GM21717 (cell line): ENCODE data around the gene LRFN3.
A peak's percentile ranks its signal among the peaks of the same experiment; 100 is the strongest.
"Not testable (repeated sequence)": the region's sequence is repeated elsewhere in the genome, so short reads cannot be mapped to it uniquely, and the experiment has no call there.

Experiments
- ATAC-seq: cut with Tn5 transposase; IDR thresholded peaks from one replicate; pipeline ENCODE4 v1.9.1; 2021; ENCODE audit warnings: mild to moderate bottlenecking, moderate library complexity; ENCODE audit not compliant: unreplicated experiment

The LRFN3 gene, protein sequence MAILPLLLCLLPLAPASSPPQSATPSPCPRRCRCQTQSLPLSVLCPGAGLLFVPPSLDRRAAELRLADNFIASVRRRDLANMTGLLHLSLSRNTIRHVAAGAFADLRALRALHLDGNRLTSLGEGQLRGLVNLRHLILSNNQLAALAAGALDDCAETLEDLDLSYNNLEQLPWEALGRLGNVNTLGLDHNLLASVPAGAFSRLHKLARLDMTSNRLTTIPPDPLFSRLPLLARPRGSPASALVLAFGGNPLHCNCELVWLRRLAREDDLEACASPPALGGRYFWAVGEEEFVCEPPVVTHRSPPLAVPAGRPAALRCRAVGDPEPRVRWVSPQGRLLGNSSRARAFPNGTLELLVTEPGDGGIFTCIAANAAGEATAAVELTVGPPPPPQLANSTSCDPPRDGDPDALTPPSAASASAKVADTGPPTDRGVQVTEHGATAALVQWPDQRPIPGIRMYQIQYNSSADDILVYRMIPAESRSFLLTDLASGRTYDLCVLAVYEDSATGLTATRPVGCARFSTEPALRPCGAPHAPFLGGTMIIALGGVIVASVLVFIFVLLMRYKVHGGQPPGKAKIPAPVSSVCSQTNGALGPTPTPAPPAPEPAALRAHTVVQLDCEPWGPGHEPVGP

GRCh38 chr19:35935911-35936737, at the start of gene LRFN3:
TSS of gene LRFN3 (plus strand) at chr19:35936374. CDS start at chr19:35939426, 3,052 bp downstream.
- no peak for ATAC-seq

DNA sequence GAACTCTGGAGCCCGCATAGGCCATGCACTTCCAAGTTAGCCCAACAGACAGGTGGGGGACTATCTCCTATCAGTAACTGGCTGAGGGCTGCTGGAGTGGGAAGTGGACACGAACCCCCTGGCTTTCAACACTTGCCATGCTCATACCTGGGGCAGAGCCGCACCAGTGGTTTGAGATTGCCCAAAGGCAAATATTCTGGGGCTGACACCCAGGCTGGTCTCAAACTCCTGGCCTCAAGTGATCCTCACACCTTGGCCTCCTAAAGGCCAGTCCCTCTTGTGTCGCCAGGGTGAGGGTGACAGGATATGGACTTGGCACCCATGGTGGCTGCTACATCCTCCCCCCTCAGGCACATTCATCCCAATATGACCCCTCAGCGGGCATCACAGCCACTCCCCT, 49.0 kb upstream of the LRFN3 start:
- ATAC-seq = no peak

GRCh38 chr19:35888398-35888797, 47.8 kb upstream of the LRFN3 start:
- ATAC-seq = no peak

- no peak for ATAC-seq
Observed at GRCh38 chr19:35889370-35890112, 46.6 kb upstream of the LRFN3 start.

- no peak for ATAC-seq
Observed at GRCh38 chr19:35890113-35890650, 46.0 kb upstream of the LRFN3 start.

GRCh38 chr19:35891819-35892218, 44.4 kb upstream of the LRFN3 start:
- not testable (repeated sequence) for ATAC-seq

GRCh38 chr19:35894342-35894741, 41.8 kb upstream of the LRFN3 start:
- no peak for ATAC-seq

DNA sequence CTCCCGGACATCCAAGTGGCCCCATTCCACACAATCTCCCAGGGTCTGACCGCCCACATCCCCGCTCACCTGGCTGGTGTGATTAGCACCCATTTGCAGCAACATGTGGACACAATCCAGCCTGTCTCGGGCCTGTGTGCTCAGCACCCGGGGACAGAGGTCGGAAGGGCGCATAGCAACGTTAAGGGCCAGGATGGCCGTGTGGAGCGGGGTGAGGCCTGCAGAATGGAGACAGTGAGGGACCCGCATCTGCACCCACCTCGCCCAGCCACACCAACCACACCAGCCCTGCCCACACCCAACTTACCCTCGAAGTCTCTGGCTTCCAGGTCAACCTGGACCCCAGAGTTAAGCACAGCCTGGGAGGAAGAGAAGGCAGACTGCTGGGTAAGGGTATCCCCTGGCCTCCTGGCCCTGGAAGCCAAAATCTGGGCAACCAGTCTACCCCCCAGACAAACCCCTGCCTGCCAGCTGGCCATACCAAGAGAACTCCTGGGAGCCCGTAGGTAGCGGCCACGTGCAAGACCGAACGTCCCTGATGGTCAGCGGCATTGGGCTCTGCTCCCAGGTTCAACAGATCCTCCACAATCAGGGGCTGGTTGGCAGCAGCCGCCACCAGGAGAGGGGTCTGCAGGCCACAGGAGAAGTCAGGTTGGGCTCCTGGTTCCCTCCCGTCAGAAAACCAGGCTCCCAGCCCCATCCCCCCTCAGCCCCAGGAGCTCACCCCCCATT, 40.1 kb upstream of the LRFN3 start:
- no peak for ATAC-seq

- no peak for ATAC-seq
Observed at GRCh38 chr19:35896643-35897040, 39.5 kb upstream of the LRFN3 start.

DNA sequence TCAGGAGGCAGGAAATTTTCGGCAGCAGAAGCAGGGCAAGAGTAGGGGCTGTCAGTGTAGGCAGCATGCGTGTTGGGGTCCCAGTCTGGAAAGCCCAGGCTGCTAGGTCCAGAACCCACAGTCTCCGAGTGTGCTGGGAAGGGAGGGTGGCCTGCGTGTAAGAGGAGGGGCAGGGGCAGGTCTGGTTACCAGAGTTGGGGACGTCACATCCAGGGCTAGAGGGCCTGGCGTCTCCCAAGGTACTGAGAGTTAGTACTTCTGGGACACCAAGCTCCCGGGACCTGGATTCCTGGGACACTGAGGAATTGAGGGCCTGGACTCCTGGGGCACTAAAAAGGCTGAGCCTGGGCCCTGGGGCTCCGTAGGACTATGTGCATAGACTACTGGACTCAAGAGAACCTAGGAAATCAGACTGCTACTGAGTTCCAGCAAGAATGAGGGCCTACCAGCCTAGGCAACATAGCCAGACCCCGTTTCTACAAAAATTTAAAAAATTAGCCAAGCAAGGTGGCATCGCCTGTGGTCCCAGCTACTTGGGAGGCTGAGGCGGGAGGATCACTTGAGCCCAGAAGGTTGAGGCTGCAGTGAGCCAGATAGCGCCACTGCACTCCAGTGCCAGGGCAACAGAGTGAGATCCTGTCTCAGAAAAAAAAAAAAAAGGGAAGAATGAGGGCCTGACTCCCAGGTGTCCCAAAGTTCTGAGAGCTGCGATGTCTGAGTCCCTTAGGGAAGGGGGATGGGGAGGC, 38.3 kb upstream of the LRFN3 start:
- no peak for ATAC-seq

DNA sequence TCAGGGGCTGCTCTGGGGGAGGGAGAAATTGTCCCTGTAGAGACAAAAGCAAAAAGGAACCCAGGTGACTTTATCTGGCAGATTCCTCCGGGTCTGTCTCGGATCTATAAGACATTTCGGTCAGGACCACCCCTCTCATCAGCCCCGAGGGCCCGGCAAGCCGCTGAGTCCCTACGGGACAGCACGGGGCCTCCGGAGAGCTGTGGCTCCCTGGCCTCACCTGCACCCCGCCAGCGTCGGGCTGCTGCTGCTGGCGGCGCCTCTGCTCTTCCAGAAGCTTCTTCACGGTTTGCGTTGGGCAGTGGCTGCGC, 37.7 kb upstream of the LRFN3 start:
- ATAC-seq = no peak

- ATAC-seq = peak; percentile 38
Observed at GRCh38 chr19:35899547-35900214, 36.5 kb upstream of the LRFN3 start.

DNA sequence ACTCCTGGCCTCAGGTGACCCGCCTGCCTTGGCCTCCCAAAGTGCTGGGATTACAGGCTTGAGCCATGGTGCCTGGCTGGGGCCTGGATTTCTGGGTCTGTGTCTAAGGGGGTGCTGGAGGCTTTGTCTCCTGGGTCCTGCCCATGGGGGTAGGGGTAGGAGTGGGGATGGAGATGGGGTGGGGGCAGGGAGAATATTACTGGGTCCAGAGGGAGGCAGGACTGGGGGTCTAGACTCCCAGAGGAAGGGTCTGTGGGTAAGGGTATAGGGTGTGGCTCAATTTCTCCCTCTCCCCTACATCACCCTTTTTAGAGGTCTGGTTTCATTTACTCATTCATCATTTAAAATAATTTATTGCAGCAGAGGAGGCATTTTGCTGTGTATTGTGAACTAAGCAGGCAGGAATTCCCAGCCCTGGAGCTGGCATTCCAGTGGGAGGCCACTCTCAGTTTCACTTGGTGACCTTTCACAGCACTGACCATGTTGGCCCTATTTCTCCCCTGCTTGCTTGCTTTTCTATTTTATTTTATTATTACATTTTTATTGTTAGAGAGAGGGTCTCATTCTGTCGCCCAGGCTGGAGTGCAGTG, 35.0 kb upstream of the LRFN3 start:
- no peak for ATAC-seq

GRCh38 chr19:35901854-35902661, 34.1 kb upstream of the LRFN3 start, which contains the start of gene HCST:
TSS of gene HCST (plus strand) at chr19:35902529. CDS start at chr19:35902594, 65 bp downstream.
- ATAC-seq = no peak

DNA sequence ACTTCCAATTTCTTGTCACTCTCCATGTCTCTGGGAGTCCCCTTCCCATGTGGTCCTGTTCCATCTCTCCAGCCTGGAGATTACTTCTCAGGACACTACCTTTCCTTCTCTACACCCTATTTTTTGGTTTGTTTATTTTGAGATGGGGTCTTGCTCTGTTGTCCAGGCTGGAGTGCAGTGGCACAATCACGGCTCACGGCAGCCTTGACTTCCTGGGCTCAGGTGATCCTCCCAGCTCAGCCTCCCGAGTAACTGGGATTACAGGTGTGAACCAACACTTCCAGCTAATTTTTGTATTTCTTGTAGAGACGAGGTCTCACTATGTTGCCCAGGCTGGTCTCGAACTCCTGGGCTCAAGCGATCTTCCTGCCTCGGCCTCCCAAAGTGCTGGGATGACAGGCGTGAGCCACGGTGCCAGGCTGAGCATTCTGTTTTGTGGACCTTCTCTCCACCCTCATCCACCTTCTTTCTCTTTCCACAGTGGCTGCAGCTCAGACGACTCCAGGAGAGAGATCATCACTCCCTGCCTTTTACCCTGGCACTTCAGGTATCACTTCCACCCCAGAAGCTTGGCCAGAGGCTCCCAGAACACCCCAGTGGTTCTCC, 33.2 kb upstream of the LRFN3 start:
- no peak for ATAC-seq

DNA sequence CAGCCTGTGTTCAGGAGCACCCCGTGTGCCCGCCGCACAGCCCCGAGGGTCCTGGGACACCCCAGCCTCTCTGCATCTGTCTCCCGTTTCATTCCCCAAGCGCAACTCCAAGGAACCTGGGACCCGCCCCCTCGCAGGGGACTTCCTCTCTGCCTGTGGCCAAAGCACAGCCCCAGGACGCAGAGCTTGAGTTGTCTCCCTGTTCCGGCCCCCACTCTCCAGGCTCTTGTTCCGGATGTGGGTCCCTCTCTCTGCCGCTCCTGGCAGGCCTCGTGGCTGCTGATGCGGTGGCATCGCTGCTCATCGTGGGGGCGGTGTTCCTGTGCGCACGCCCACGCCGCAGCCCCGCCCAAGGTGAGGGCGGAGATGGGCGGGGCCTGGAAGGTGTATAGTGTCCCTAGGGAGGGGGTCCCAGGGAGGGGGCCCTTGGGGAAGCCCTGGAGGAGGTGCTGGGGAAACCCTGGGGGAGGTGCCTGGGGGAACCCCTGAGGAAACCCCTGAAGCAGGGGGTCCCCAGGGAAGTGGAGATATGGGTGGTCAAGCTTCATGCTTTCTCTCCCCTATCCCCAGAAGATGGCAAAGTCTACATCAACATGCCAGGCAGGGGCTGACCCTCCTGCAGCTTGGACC, 32.5 kb upstream of the LRFN3 start:
- ATAC-seq = peak; percentile 36
